HG03571 (cell line): ENCODE results near the gene ZNF423.

Experiments
- ATAC-seq: cut with Tn5 transposase; IDR thresholded peaks from one replicate; pipeline ENCODE4 v1.9.1; 2021; ENCODE audit not compliant: unreplicated experiment

The ZNF423 gene

DNA sequence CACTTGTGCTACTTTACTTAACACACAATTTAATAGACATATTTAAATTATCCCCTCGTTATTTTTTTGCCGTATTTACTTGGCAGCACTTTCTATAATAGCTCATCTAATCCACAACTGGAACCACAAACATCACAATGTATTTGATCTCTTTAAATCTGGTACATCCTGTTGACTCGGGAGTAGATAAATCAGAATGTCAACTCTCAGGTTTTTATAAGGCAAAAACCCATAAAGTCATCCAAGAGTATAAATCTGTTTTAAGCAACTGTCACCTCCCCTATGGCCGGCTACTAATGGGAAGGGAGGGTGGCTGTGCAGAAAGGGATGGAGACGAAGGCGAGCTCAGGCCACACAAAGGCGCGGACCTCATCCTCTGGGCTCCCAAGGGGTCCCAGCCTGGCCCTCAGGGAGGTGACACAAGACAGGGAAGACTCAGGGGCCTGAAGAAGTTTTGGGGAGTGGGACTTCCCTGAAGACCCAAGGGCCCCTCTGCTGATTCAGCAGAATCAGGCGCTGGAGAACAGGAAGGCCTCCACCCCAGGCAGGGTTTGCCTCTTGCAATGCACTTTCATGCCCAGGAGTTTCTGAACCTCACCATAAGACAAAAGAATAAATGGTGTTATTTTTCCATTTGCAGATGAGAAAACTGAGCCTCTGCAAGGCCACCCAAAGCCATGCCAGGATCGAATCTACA is 122.5 kb downstream of the ZNF423 start:
- no peak for ATAC-seq

DNA sequence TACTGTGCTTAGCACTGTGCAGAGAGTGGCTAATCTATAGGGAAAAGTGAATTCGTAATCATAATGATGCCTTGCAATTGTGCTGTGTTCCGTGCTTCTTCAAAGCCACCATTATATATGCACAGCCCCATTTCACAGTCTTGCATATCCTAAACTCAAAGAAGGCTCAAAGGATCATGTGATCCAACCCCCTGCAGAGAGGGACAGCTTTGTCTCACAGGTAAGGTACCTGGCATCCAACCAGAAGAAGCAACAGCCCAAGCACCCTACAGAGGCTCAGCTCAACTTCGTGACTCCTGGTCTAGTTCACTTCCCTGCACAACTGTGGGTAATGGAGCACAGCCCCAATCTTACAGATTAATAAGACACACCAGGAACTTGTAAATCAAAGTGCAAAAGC is 124.0 kb downstream of the ZNF423 start:
- ATAC-seq = no peak

DNA sequence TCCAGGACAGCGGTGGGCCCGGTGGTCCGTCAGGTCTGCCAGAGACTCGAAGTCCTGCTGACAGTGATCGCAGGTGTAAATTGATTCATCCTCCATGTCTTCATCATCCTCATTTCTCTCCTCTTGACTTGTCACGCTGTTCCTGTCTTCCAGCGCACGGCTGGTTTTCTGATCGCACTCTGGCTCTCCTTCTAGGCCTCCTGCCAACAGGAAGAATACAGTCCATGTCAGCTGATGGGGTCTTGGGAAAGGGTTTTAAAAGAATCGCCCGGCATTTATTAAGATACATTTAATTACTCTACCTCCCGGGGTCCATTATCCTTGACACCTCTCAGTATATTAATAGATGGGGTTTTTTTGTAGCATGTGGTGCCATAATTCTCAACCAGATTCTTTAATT is 125.1 kb downstream of the ZNF423 start:
- no peak for ATAC-seq

DNA sequence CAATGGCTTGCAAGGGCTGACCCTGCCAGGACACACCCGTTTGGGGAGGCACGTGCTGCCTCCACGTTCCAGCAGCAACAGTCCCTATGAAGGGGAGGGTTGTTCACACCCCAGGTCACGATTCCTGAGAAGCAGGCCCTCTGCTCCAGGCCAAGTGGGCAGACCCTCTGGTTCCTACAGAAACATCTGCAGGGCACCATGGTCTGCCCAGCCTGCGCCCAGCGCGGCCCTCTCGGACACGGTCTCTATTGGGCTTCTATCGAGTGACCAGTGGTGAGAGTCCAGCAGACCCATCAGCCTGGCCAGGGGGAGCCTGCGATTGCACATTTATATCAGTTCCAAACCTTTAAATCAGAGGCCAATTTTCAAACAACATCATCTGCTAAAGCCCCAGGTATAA is 128.3 kb downstream of the ZNF423 start:
- no peak for ATAC-seq

DNA sequence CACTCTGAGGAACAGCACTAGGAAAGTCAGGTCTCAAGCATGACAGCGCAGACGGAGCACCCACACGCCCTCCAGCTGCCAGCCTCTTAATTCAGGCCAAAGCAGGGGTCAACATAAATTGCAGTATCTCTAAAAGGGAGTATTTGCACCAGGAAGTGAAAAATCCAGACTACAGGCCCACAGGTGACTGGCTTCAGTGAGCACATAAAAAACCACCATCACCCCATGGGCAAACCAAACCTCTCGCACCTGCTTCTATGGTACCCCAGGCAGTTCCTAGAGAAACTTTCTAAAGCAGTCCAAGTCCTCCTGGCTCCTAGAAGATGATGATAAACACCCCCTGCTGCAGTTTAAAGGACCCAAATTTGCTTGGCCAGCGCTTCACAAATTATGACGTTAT is 129.8 kb downstream of the ZNF423 start:
- ATAC-seq = no peak

DNA sequence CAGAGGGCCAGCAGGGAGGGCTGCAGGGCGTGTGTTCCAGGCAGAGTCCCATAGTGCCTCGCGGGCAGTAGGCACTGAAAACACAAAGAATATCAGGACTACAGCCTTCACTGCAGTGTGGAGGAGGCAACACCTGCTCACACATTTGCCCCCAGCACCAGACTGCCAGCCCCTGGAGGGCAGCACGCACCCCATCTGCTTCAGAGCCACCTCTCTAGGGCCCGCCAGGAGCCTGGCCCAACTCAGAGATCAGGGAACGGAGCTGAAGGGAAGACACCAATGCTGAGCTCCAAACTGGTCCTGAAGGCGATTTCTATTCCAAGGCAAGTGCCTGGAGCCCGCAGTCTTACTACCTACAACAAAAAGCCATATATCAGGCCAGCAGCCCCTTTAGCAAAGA is 130.3 kb downstream of the ZNF423 start:
- ATAC-seq = no peak

DNA sequence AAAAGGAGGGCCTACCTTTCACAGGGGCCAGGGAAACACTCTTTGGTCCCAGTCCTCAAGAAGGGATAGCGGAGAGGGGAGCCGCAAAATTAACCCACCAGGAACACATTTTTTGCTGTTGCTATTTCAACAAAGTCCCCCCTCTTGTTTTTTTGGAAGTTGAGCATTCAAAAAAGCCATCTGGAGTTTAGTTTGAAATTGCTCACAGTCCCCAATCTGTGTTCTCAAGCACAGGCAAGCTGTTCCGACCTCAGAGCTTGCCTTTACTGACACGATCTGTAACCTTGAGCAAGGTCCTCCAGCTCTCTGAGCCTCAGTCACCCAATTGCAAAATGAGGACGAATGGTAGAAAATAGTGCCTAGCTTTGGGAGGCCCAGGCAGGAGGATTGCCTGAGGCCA is 131.1 kb downstream of the ZNF423 start:
- ATAC-seq = no peak

DNA sequence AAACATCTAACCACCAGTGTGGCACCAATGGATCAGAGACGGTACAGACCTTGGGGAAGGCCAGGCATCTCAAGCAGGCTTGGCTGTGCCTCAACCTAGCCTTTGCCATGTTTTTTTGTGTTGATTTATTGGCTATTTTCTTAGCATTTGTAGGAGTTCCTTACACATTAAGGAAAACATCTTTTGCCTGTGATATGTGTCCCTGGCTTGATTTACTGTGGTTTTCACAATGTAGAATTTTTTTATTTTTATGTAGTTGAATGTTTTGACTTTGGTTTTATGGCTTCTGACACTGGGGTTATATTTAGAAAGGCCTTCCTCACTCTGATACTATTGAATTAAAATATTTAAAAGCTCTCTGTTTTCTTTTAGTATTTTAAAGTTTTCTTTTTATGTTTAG is 132.6 kb downstream of the ZNF423 start:
- ATAC-seq = no peak

DNA sequence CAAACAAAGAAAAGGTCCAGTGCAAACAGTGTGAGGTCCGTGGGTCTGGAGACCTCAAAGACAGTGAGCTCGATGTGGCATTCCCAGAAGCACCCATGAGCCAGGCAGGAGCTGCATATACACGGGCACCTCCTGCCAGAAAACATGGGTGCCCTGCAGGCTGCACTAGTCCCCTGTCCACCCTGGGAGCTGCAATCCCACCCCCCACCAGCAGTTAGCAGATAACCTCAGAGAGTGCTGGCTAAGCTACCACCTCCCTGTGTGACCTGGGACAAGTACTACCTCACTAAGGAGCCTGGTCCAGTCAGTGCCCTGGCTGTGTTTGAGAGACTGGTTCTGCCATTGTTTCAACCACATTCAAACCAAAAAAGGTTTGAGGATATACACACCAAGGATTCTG is 135.7 kb downstream of the ZNF423 start:
- ATAC-seq = no peak

DNA sequence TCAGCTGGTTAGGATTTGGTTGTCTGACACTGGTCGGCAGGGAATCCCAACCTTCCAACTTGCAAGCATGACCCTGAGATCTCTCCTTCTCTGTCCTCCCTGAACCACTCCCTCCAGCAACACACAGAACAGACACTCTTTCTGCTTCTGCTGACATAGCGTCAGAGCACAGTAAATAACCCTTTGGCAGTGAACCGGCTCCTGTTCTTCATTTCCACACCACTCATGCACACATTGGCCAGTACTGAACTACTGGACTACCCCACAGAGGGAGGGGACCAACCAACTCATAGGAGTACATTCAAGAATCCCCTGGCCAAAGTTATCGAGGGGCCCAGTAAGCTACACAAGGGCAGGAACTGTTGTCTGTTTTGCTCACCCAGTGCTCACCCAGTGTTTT is 138.2 kb downstream of the ZNF423 start:
- no peak for ATAC-seq

DNA sequence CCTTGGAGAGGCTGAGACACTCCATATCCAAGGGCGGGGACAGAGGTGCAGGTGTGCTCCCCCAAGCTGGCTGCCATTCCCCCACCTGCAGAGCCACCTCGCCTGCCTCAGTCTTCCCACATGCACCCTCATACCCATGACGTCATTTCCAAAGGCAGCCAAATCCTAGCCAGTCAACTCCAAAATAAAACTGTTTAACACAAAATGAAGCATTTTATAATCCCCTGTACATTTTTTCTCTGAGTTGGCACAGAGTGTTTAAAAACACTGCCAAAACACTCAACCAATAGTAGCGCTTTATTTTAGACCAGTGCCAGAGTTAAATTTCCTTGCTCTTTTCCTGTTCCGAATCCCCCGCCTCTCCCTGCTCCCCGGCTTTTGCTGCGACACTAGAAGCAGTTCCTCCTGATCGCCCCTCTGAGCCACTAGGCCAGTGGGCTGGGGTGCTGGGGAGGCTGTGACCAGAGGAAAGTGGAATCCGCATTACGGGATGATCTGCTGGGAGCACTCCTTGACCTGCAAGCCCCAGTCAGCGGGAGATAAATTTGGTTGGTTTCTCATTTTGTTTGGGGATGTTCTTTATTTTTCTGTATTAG is 139.5 kb downstream of the ZNF423 start:
- no peak for ATAC-seq

DNA sequence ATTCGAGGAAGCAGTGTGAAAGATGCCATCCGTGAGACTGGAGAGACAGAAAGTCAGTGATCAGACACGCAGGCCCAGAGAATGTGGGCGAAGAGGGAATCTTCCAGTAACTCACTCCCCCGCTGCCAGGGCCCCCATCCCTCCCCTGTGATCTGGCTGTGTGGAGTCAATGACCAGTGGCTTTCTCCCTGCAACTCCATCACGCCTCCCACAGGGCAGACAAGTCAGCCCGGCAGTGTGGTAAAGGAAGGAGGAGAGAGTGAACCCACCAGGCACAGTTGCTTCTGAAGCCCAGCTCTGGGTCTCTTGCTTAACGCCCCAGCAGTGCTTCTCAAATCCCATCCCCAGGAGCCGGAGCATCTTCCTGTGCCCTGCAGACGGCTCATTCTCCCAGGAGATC is 142.1 kb downstream of the ZNF423 start:
- no peak for ATAC-seq

DNA sequence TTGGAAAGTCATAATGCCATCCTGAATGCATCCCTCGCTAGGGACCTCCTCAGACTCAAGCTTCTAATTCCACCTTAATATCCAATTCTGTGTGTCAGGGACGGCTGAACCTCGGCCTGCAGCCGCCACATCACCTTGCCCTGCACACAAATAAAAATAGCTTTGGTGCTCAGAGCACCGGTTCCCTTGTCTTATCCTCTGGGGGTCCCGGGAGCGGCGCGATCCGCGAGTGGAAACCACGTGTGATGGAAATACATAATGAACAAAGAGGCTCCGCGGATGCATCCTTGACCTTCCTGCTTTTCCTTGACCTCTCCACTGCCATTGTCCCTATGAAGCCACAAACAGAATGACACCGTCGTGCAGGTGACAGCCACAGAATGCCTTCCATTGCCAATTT is 143.4 kb downstream of the ZNF423 start:
- ATAC-seq = no peak

DNA sequence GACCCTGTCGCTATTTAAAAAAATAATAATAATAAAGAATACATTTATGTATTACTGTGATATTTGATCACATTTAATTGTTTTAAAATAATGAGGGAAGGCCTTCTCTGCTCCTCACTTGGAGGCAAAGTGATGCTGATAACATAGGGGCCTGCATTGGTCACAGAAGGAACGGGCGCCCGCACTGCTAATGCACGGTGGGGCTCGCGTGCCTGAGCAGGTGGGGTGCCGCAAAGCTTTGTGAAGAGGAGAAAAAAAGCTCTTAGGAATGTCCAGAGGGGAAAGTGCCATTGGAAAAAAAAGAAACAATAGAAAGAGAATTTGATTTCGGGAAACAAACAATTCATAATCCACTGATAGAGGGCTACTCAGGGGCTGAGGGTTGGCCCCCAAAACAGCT is 143.8 kb downstream of the ZNF423 start:
- no peak for ATAC-seq

DNA sequence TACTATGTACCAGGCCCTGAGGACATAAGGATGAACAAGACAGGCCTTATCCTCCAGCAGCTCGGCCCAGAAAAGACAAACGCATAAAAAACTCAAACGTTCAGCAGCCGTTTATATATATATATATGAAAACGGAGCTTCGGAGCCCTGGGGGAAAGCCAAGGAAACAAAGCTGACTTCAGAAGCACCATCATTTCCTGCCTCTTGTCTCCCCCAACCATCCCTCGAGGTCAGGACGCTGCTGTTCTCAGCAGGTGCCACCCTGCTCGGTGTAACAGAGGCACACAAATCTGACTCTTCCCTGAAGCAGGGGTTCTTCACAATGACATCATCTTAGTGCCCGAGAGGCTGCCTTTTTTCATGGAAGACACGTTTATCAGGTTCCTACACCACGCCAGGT is 146.9 kb downstream of the ZNF423 start:
- ATAC-seq = no peak

DNA sequence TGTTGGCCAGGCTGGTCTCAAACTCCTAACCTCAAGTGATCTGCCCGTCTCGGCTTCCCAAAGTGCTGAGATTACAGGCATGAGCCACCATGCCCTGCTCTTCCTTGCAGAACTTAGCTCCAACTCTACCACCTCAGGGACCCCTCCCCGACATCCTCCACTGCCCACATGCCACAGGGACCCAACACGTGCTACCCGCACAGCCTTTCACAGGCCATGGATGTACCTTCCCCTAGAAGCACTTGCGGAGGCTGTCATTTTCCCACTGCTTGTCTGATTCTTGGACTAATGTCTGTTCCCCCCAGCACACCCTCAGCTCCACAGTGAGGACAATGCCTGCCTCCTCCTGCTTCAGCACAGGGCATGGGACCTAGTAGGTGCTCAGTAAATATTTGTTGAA is 147.4 kb downstream of the ZNF423 start:
- ATAC-seq = no peak

DNA sequence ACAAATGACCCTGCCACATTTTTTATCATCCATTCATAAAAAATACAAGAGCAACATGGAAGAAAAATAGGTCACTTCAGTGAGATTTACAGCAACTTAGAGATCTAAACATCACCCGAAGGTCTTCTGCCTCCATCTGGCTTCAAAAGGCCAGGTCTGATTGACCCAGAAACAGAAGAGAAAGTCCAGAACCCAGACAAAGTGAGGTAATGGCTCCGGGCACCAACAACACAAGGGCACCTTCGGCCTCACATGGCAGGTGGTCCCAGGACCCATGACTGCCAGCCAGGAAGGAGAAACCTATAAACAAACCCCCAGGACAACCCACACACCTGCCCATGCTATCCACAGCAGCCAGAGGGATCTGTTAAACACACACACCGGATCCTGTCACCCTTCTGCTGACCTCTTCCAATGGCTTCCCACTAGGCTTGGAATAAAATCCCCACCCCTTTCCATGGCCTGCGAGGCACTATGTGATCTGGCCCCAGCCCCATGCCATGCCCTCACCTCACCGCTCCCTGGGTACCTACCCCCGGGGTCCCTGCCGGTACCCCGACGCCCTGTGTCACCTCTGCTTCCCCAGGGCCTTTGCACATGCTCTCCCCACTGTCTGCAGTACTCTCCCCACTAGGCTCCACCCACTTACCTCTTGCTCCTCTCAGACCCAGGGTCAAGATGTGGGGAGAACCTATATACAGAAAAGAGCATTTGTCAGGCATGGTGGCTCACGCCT is 149.1 kb downstream of the ZNF423 start:
- no peak for ATAC-seq

DNA sequence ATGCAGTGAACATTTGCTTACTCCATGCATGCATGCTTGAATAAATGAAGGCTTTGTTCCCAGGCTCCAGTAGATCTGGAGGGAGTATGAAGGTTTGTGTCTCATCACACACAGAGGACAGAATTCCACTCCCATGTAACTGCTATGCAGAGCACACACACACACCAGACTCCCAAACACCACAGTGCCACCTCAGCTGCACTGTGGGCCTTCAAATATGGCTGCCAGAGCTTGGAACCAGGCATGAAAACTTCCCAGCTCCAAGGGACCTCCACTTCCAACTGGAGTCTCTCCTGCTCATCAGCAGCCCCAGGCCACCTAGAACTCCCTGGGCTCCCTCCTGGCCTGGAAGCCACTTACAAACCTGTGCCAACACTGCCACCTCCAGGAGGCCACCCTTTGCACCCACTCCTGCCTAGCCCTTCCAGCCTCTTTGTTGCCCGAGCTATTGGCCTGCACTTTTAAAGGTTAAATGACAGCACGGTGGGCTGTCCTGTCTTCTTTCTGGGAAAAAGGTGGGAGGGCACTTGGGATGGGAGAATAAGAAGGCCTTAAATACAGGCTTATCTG is 151.2 kb downstream of the ZNF423 start:
- no peak for ATAC-seq

DNA sequence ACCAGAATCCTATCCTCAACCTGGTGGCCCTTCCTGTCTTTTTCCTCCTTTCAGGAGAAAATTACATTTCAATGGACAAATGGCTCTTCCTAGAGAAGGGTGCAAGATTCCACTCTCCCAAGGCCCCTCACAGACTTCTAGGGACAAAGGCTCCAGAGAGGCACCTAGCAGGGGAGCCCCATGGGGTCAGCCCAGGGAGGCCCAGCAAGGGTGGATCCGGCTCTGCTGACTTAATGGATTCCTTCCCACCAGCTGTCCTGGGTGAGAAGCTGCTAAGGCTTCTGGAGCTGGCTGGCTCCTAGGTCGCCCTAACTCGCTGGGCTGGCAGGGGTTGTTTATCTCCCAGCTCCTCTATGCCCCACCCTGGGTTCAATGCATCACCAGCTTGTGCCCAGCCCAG is 152.4 kb downstream of the ZNF423 start:
- ATAC-seq = no peak

DNA sequence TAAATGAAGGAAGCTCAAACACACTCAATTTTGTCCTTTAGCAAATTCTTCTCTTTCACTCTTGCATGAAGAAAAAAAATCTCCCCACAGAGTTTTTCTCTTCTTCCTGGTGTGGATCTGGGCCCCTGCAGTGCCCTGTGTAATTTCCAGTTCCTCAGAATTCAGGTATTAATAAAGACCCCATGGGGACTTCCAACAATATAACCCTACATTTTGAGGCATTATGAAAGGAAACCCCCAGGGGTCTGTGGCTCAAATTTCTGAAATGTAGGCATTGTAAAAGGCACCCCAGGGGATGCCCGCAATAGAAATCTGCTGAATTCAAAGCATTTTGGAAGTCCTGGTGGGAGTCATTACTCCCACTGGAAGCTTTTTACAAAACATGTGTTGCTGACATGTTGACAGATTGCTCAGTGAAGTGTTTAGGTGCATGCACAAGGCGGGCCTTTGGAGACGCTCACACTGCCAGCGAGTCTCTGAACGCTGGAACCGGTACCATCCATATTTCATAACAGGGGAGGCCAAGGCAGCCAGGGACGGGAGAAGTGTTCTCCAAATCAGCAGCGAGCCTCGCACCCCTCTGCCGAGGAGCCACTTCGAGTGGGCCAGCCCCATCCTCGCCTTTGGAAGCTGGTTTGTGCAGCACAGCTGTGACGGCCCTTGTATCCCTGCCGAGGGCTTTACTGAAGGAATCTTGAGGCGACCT is 154.0 kb downstream of the ZNF423 start:
- ATAC-seq = no peak

DNA sequence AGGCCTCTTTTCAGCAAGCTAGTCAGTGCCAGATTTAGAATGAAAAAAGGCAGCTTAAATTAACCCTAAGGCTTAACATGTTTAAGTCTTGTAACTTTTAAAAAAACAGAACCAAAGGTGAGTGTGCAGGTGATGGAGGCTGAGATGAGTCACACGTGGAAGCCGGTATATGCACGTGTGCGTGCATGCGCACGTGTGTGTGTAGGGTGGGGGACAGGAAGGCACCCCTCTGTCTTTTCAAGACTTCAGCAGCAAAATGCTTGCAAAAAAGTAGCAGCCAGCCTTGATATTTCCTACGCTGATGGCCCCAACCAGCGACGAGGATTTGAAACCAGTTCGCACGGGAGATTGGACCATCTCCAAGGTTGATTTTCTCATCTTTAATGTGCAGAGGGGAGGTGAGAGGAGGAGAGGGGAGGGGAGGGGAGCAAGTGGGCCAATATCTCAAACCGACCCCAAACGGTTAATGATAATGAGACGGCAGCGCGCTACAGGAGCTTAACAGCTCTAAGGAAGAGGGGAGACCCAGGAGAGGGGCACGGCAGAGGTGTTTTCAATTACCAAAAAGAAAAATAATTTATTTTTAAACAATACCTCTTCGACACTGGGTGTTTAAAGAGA is 154.7 kb downstream of the ZNF423 start:
- ATAC-seq = no peak
